ENCODE measurements around the gene C9orf57.

GRCh38 chr9:72041775-72042194 is 18.6 kb downstream of the C9orf57 start:
- TF ChIP-seq CTCF (IDR thresholded peaks at IDR 0.05) (no peak), POLR2A (IDR thresholded peaks at IDR 0.05) (no peak)

Measured in testis (tissue), 2 donors.